Measurements from ENCODE around the gene PTPRG.

DNA sequence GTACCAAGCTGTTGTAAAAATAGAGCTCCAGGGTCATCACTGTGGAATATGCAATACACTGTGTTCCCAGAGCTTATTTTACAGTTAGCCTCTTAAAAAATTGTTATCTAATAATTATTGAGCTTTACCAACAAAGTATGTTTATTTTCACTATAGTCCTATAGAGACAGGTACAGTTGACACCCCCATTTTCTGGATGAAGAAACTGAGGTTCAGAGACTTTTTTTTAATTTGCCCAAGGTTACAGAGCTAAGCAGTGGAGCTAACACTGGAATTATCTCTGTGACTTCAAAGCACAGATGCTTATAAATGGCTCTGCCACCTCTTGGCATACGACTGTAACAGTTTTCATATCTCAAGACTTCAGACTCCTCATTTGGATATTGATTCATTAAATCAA is 685.6 kb downstream of the PTPRG start:
- TF ChIP-seq, protein P1, sequence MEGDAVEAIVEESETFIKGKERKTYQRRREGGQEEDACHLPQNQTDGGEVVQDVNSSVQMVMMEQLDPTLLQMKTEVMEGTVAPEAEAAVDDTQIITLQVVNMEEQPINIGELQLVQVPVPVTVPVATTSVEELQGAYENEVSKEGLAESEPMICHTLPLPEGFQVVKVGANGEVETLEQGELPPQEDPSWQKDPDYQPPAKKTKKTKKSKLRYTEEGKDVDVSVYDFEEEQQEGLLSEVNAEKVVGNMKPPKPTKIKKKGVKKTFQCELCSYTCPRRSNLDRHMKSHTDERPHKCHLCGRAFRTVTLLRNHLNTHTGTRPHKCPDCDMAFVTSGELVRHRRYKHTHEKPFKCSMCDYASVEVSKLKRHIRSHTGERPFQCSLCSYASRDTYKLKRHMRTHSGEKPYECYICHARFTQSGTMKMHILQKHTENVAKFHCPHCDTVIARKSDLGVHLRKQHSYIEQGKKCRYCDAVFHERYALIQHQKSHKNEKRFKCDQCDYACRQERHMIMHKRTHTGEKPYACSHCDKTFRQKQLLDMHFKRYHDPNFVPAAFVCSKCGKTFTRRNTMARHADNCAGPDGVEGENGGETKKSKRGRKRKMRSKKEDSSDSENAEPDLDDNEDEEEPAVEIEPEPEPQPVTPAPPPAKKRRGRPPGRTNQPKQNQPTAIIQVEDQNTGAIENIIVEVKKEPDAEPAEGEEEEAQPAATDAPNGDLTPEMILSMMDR (conservative IDR thresholded peaks at IDR 0.05; ENCODE audit: low read depth, low read length), result no peak
- TF ChIP-seq EZH2 (IDR thresholded peaks at IDR 0.05; ENCODE audit: low read length, unreplicated experiment), result no peak

Data from PC-3 (cell line).